Mucosa of descending colon (tissue), 3 donors: Measurements from ENCODE around the gene FMO1. TPM values are rescaled to one million over a fixed set of nuclear protein-coding genes. Genes with fewer than 3 reads are reported as not detected.

ENCODE experiments used
- ATAC-seq: fragments of 200-7000 bp; cut with Tn5 transposase; one replicate; pipeline ENCODE4 v1.9.1; 2020; ENCODE audit warnings: mild to moderate bottlenecking, moderate library complexity
- DNase-seq, 3 donors: peaks; one replicate each; pipeline ENCODE4 v3.0.0-alpha.2; 2020
- H3K36me3 ChIP-seq: fragments of 200-600 bp; one replicate; pipeline ENCODE4 v1.8.0; 2021; ENCODE audit warnings: low read depth, mild to moderate bottlenecking
- H3K4me1 ChIP-seq: fragments of 200-600 bp; one replicate; pipeline ENCODE4 v1.8.0; 2021; ENCODE audit warnings: low read depth, mild to moderate bottlenecking
- H3K4me3 ChIP-seq: fragments of 200-600 bp; one replicate; pipeline ENCODE4 v1.8.0; 2021; ENCODE audit warnings: mild to moderate bottlenecking
- H3K9me3 ChIP-seq: fragments of 200-600 bp; one replicate; pipeline ENCODE4 v1.8.0; 2021; ENCODE audit warnings: mild to moderate bottlenecking
- intact Hi-C, 2 donors: fragments of 100-400 bp; cut with DNase I in 1 of 2; cut with micrococcal nuclease in 1 of 2; formaldehyde crosslinking; loops; one replicate each; pipeline versions ENCODE4 v1.11.0 to v1.11.1; 2022; cut with DNase I, micrococcal nuclease
- total RNA-seq, 3 donors: library from RNA; stranded (reverse); fragmentation: NEBNext Ultra II Directional in 2 of 3; extraction: Animal tissue kit (Norgen Biotek cat#: 25700) in 2 of 3; gene quantifications; one replicate each; pipeline versions ENCODE4 v1.2.1 to v1.2.4, GENCODE V29; 2021 to 2023
- TF ChIP-seq, protein P1 (sequence below): fragments of 200-600 bp; IDR thresholded peaks from one replicate; pipeline ENCODE4 v1.8.0; 2022; ENCODE audit warnings: antibody characterized with exemption, mild to moderate bottlenecking
- donor health status: DM: no; HTN: no; CAD: no; lungs with moderate emphysema.
- donor health status: DM: no; HTN: no; CAD: no.
- donor health status: DM: no; HTN: yes; CAD: no.

Gene FMO1
- total RNA-seq, 3 donors from 2014 or later, result not detected

DNA sequence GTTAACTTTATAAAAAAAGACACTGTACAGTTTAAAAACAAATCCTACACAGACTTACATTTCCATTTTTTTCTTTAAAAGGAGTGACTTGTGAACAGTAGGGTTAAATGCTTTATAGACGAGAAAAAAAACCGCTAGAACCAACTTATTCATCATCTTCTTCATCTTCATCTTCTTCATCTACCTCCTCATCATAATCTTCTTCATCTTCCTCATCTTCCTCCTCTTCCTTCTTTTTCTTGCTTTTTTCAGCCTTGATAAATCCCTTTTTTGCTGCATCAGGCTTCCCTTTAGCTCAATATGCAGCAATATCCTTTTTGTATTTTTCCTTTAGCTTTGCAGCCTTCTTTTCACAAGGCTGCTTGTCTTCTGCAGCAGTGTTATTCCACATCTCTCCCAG, 22.5 kb downstream of the FMO1 start:
- no peak for ATAC-seq
- Histone ChIP-seq H3K4me3 (no peak overlapping the region), H3K9me3 (no peaks in the 10 kb centered on the region), H3K36me3 (no peaks in the 10 kb centered on the region), H3K4me1 (no peaks in the 10 kb centered on the region)
- DNase-seq, result no peak
- intact Hi-C loops, result no loop called here
- TF ChIP-seq, protein P1, sequence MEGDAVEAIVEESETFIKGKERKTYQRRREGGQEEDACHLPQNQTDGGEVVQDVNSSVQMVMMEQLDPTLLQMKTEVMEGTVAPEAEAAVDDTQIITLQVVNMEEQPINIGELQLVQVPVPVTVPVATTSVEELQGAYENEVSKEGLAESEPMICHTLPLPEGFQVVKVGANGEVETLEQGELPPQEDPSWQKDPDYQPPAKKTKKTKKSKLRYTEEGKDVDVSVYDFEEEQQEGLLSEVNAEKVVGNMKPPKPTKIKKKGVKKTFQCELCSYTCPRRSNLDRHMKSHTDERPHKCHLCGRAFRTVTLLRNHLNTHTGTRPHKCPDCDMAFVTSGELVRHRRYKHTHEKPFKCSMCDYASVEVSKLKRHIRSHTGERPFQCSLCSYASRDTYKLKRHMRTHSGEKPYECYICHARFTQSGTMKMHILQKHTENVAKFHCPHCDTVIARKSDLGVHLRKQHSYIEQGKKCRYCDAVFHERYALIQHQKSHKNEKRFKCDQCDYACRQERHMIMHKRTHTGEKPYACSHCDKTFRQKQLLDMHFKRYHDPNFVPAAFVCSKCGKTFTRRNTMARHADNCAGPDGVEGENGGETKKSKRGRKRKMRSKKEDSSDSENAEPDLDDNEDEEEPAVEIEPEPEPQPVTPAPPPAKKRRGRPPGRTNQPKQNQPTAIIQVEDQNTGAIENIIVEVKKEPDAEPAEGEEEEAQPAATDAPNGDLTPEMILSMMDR, result no peak

GRCh38 chr1:171277534-171277933, 29.2 kb downstream of the FMO1 start:
- H3K36me3 ChIP-seq, result no peaks in the 10 kb centered on the region
- ATAC-seq (no peak), DNase-seq (no peak)
- H3K4me3 ChIP-seq, result no peak overlapping the region
- no peaks in the 10 kb centered on the region for H3K9me3 ChIP-seq
- intact Hi-C loops, result no loop called here
- H3K4me1 ChIP-seq, result no peaks in the 10 kb centered on the region
- TF ChIP-seq, protein P1, result no peak

GRCh38 chr1:171279234-171279633, 30.9 kb downstream of the FMO1 start:
- no peaks in the 10 kb centered on the region for H3K4me1 ChIP-seq
- TF ChIP-seq, protein P1, result no peak
- H3K9me3 ChIP-seq, result no peaks in the 10 kb centered on the region
- H3K36me3 ChIP-seq, result no peaks in the 10 kb centered on the region
- DNase-seq (no peak), ATAC-seq (no peak)
- intact Hi-C loops, result no loop called here
- no peak overlapping the region for H3K4me3 ChIP-seq

- no peaks in the 10 kb centered on the region for H3K9me3 ChIP-seq
- no peak for ATAC-seq
- H3K36me3 ChIP-seq, result no peaks in the 10 kb centered on the region
- H3K4me1 ChIP-seq, result no peaks in the 10 kb centered on the region
- TF ChIP-seq, protein P1, result no peak
- intact Hi-C loops, result no loop called here
- DNase-seq, result no peak
- H3K4me3 ChIP-seq, result no peak overlapping the region
These were observed 31.4 kb downstream of the FMO1 start for GRCh38 chr1:171279678-171280077.

GRCh38 chr1:171280599-171280998, 32.3 kb downstream of the FMO1 start:
- H3K36me3 ChIP-seq, result no peaks in the 10 kb centered on the region
- ATAC-seq (no peak), DNase-seq (no peak)
- TF ChIP-seq, protein P1, result no peak
- no peaks in the 10 kb centered on the region for H3K4me1 ChIP-seq
- H3K4me3 ChIP-seq, result no peak overlapping the region
- intact Hi-C loops, result no loop called here
- no peaks in the 10 kb centered on the region for H3K9me3 ChIP-seq

- no peaks in the 10 kb centered on the region for H3K9me3 ChIP-seq
- ATAC-seq (no peak), DNase-seq (no peak)
- H3K36me3 ChIP-seq, result no peaks in the 10 kb centered on the region
- TF ChIP-seq, protein P1, result no peak
- intact Hi-C loops, result no loop called here
- no peak overlapping the region for H3K4me3 ChIP-seq
- H3K4me1 ChIP-seq, result no peaks in the 10 kb centered on the region
These were observed 37.9 kb downstream of the FMO1 start for GRCh38 chr1:171286032-171286705.
